Measurements from ENCODE around the gene REEP2.

- TF ChIP-seq EZH2phosphoT487 (IDR thresholded peaks at IDR 0.05; ENCODE audit: low read depth, severe bottlenecking, unreplicated experiment) = no peak
- TF ChIP-seq EZH2 (IDR thresholded peaks at IDR 0.05; ENCODE audit: borderline replicate concordance) = no peak
- TF ChIP-seq CTCF (IDR thresholded peaks at IDR 0.05; ENCODE audit: poor library complexity) = no peak
Measured at GRCh38 chr5:138441221-138441620, 2.4 kb downstream of the REEP2 start.
